HG03571 (cell line): Measurements from ENCODE around the gene HSD17B10.
"Not testable (repeated sequence)": the region's sequence is repeated elsewhere in the genome, so short reads cannot be mapped to it uniquely, and the experiment has no call there.

Experiments
- ATAC-seq: cut with Tn5 transposase; IDR thresholded peaks from one replicate; pipeline ENCODE4 v1.9.1; 2021; ENCODE audit not compliant: unreplicated experiment

The HSD17B10 gene

DNA sequence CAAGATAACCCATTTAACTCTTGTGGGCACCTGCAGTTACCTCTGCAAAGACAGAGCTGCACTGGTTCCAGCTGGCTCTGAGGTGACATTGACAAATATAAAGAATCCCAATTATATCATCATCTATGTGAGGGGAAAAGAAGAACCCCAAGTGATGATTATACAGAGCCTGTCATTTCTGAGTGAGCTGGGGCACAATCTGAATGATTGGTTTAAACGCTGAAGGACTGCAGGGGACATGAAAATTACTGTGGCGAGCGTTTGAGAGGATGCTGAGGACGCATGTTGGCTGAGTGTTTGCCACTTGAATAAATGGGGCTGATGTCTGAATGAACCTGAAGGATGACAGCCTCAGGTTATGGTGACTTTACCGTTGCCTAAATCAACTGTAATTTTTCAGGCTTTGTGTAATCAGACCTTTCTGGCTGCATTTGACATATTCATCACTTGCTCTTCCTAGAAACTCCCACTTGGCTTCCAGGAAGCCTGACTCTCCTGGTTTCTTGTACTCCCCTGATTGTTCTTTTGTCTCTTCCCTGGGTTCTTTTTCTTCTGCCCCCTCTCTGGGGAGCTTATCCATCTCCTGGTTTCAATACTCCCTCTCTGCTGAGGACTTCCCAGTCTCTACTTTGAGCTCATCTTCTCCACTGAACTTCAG is 4.1 kb upstream of the HSD17B10 start:
- ATAC-seq = no peak

DNA sequence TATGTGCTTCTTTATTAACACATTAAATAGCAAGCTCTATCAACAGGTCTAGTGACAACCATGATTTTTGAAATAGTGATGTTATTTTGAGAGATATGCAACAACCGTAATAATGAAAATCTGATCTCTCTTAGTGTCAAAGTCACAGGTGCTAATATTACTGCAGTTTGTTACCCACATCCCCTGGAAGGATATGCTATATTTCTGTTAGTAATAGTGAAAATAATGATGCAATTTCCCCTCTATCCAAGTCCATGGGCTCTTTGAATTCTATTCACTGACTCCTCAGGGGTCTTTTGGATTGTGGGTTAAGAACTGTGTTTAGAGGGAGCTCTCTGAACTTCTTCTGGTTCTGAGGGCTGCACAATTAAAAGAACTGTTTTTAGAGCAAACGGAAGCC is 3.0 kb upstream of the HSD17B10 start:
- no peak for ATAC-seq

DNA sequence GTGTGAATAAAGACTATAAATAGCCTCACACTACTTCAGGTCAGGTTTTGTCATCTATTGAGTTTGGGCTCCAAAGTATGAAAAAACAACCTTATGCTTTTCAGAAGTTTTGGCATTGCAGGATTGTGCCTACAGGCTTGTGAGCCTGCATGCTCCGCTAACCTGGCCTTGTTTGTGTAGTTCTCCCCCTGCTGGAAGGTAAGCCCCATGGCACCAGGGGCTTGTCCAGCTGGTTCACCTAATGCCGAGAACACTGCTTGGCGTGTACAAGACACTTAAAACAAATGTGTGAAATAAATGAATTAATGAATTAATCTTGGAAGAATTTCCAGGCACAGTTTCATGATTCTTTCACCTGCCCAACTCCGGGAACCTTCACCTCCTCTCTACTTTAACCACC is 1.8 kb upstream of the HSD17B10 start:
- ATAC-seq = no peak

DNA sequence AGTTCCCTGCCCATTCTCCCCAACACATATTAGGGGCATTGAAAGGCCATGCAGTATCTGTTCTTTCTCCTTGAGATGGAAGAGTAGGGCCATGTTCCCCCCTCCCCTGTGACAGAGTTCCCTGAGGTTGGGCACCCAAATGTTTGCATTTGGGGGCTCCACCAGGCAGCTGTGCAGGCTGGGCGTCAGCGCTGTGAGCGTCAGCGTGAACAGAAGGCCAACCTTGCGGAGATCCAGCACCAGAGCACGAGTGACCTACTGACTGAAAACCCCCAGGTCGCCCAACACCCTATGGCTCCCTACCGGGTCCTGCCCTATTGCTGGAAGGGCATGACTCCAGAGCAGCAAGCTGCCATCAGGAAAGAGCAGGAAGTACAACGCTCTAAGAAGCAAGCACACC is 3.9 kb downstream of the HSD17B10 start:
- ATAC-seq = no peak

DNA sequence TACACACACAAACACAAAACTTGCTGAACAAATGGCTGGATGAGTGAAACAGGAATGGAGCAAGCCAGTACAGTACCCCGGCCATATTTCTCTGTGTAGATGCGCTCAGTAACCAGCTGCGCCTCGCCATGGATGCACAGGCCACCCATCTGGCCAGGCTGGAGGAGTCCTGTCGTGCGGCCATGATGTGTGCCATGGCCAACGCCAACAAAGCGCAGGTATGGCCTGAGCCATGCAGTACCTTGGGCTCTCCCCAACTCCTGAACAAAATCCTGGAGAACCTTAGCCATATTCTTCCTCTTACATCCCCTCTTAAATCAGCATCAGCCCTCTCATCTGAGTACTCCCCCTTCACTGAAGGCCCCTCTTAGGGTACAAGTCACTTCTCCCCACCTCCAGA is 4.4 kb downstream of the HSD17B10 start:
- no peak for ATAC-seq

DNA sequence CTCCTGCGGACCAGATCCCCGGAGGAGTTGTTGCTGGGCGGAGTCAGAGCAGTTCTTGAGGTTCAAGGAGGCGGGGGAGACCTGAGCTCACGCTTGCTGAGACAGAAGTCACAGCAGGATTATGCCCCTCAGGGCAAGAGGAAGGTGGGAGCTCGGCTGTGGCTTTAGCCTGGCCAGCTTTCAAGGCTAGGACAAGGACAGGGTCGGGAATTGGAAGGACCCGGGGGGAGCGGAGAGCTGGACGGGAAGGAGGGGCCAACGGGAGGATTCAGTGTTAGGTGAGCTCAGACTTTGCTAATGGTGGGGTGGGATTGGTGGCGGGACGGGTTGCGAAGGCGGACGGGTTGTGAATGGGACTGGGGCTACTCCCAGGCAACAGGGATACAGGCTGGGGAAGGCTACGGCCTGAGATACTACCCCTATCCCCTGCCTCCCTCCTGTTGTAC is 11.3 kb downstream of the HSD17B10 start, which contains the start of gene RIBC1:
TSS of gene RIBC1 (plus strand) at position 13 of the 446 bp plus-strand sequence. CDS start 3,404 bp downstream, outside the sequence.
- ATAC-seq = no peak

DNA sequence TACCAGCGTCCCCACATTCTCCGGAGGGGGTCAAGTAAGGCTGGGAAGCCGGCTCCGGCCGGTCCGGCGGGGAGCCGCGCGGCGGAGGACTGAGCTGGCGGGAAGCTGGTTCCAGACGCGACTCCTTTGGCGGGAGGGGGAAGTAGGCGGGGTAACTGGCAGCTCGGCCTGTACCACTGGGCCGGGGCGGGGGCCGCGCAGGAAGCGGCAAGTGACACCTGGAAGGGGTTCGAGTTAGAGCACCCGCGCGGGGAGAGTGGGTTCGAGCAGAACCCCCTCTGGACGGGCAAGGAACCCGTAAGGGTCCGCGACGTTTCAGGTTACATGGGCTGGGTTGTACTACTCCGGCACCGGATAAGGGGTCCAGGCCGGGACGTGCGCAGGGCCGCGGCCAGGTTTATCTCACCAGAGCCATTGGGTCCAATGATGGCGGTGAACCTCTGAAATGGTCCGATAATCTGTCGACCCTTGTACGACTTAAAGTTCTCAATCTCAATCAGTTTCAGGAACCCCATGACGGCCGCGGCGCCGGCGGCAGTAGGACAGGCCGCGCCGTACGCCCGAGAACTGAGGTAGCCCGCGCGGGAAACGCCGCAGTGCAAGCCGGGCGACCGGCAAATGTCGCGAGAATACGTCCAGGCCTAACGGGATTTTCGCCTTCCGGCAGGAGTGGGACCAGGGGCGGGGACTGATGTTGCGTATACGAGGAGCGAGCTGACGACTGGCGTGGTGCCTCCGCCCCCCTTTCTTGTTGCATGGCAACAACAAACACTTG is 11.9 kb downstream of the HSD17B10 start, which contains the start of gene SMC1A:
TSS of gene SMC1A (minus strand) at position 569 of the 775 bp plus-strand sequence. CDS start at position 515, 54 bp downstream.
- peak; percentile 93 for ATAC-seq

DNA sequence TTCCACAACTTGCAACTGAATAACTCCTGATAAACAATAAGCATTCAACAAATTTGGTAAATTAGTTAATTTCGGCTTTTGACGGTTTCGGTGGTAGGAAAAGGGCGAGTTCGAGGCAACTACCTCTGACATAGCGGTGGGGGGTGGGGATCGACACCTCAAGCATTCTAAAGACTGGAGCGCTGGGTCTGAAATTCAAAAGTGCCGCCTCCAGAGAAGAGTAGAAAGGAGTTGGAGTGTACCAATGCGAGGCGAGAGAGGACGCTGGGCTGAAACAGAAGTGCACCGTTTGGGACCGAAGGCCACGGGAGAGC is 12.4 kb downstream of the HSD17B10 start:
- ATAC-seq = peak; percentile 3

DNA sequence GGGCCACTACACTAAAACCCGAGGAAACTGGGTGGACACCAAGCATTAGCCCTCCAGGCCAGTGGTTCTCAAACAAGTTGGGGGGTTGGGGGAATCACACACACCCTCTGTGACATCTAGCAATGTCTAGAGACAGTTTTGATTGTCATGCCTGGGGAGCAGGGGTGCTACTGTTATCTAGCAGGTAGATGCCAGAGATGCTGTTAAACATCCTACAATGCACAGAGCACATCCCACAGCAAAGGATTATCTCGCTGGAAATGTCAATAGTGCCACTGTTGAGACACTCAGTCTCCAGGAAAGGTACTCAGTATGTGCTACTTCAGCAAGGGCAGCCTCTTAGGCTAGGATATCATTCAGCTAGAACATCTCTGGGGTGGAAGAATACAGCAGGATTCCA is 13.0 kb downstream of the HSD17B10 start:
- no peak for ATAC-seq

DNA sequence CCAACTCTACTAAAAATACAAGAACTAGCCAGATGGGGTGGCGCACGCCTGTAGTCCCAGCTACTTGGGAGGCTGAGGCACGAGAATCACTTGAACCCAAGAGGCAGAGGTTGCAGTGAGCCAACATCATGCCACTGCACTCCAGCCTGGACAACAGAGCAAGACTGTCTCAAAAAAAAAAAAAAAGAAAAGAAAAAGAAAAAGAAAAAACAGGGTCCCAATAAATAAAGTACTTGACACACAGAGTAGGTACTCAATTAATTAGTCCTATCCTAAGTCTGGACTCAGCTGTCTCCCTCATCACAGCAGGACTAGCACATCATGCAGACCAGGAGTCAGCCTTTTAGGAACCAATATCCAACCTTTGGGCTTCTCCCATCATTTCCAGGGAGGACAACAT is 13.8 kb downstream of the HSD17B10 start:
- not testable (repeated sequence) for ATAC-seq

DNA sequence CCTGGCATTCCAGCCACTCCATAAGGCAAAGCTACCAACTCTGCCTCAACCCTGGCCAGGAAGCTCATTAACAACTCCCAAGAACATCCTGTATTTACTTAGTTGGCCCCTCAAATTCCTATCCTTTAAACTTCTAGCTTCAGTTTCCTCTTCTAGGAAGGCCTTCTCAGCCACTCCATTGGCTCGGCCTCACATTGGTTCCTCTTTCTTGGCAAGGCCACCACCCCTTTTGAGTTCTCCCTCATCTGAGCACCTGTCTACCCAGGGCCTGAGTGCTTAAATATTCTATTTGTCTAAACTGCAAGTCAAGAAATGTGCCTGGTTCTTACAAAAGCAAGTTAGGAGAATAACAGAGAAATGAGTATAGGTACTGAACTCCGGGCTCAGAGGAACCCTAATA is 21.7 kb downstream of the HSD17B10 start:
- no peak for ATAC-seq

DNA sequence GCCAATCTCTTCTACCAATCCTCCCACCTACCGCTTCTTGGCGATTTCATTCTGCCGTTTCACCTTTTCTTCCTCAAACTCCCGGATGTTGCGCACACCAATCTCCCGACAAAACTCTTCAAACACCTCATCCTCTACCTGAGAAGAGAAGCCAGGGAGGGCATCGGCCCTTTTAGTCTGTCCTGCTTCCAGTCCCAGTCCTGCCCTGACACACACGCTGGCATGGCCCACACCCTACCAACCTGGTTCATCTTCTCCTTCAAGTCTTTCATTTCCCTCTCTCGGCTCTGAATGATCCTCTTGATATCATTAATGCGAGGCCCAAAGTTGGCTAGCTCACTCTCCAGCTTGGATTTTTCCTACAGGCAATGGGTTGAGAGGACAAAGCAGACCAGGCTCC is 30.6 kb downstream of the HSD17B10 start:
- ATAC-seq = no peak

DNA sequence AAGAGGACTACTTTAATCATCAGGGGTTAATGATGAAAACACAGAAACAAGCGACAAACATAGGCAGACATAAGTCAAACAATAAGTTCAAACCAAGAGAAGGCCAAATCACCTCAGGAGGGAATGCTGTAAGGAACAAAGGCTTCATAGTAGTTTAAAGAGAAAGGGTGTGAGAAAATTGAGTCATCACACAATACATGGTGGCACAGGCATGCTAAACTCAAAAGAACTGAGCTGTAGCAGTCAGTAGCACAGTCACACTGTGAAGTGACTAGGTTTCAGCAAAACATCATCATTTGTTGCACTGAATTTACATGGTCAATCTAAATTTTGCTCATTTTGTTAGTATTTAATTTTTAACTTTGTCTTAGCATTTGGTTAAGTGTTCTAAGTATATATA is 36.0 kb downstream of the HSD17B10 start:
- no peak for ATAC-seq

DNA sequence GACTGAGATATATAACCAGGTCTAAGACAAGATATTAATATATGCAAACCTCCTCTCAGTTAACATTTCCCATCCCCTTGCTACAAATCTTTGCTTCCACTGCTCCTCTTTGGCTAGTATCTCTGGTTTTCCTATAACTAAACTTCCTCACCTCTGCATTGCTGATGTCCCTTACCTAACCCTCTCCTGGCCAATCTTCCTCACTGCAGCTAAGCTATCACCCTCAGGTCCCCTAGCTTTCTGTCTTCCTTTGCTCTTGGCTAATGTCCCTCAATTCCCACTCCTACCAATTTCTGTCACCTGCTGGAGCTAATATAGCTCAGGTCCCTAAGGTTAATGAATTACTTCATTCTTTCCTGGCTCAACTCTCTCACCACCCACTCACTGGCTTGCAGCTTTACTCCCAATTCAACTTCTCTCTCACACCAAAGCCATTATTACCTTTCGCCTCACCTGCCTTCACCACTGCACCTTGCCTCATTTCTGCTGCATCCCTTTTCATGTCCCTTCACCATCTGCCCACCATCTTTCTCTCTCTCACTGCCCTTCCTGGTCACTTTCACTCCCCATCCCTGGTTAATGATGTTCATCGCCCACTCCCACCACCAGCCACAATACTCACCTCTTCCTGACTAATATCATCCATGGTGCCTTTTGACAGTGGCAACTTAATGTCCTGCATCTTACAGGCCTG is 38.4 kb downstream of the HSD17B10 start:
- no peak for ATAC-seq

DNA sequence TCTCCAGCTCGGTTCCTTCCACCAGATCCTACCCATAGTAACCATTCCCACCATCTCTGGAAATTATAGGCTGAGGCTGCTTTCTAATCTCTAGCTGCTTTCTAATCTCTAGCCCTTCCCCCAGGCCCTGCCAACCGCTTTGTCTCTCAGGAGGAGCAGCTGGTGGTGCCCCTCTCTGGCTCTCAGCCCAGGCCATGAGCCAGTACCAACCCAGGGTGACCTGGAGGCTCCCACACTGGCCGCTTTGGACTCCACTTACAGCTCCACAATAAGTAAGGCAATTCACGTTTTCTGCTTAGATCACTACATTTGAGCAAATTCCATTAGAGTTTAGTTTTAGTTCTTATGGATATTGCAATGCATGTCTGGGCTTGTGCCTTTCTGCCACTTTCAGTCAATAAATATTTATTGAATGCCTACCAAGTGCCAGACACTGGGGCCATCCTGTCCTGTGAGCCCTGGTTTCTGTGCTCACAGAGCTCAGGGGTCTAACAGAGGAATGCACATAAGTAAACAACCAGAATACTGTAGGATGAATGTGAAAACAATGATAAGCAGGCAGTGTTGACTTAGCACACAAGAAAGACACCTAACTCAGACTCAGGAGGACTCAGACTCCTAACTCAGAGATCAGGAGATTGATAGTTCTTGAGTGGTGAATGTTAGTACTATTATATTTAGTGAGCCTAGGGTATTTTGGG is 50.6 kb downstream of the HSD17B10 start:
- ATAC-seq = no peak
